ENCODE results near the gene ORC6.

The ORC6 gene

GRCh38 chr16:46688101-46688653 lies 1.3 kb upstream of the ORC6 start:
- ChIA-PET CTCF (interaction anchor here (1.0 kb wide), 1 partner anchor 56 kb away, joined by 3 read pairs; no protein-coding TSS in a partner anchor), POLR2A (no interaction called here)
- peak overlapping the region; percentile 86 to 99 (median 94) for H3K4me3 ChIP-seq (ENCODE audit: control insufficient read depth in 1 of 7, extremely low read depth in 1 of 7, insufficient read depth in 4 of 7, low read depth in 2 of 7, low read length in 6 of 7)
- peaks cover 0 to 18% (median 3%) of the 10 kb centered on the region in 4 experiments for H3K36me3 ChIP-seq (ENCODE audit: control insufficient read depth in 4 of 4, insufficient read depth in 4 of 4, low read length in 3 of 4)
- peak; percentile 85 to 93 (median 88) for DNase-seq
- H3K4me1 ChIP-seq (ENCODE audit: control extremely low read depth in 1 of 4, control insufficient read depth in 4 of 4, insufficient read depth in 4 of 4, low read length in 3 of 4), result peaks cover 18 to 44% (median 35%) of the 10 kb centered on the region in 4 experiments
- peak overlapping the region; percentile 94 to 97 for H3K27ac ChIP-seq (ENCODE audit: insufficient read depth in 1 of 2, low read depth in 1 of 2, low read length in 2 of 2, poor library complexity in 1 of 2, severe bottlenecking in 2 of 2)
- no peaks in the 10 kb centered on the region for H3K9me3 ChIP-seq (ENCODE audit: control extremely low read depth in 1 of 5, control insufficient read depth in 4 of 5, insufficient read depth in 2 of 5, low read depth in 1 of 5, low read length in 4 of 5)
- H3K27me3 ChIP-seq (replicated peaks in 2 of 5; ENCODE audit: control insufficient read depth in 4 of 5, insufficient read depth in 5 of 5, low read length in 4 of 5), result no peaks in the 10 kb centered on the region
- 0% methylated on average over 12 of the region's 14 CpGs for WGBS (ENCODE audit: insufficient coverage)

GRCh38 chr16:46688654-46689364 lies 650 bp upstream of the ORC6 start, which contains the start of gene VPS35:
Gene VPS35, minus strand, starts transcription at chr16:46689178. Its CDS starts 45 bp downstream, at chr16:46689133.
- H3K27ac ChIP-seq (ENCODE audit: insufficient read depth in 1 of 2, low read depth in 1 of 2, low read length in 2 of 2, poor library complexity in 1 of 2, severe bottlenecking in 2 of 2), result peak within 1 kb of the TSS; percentile 94 to 97
- no peaks in the 10 kb centered on the region for H3K27me3 ChIP-seq (replicated peaks in 2 of 5; ENCODE audit: control insufficient read depth in 4 of 5, insufficient read depth in 5 of 5, low read length in 4 of 5)
- ChIA-PET CTCF (no interaction called here), POLR2A (interaction anchor here (1.4 kb wide), 1 partner anchor 101 kb away, joined by 3 read pairs; no protein-coding TSS in a partner anchor)
- peaks cover 0 to 22% (median 1%) of the 10 kb centered on the region in 4 experiments for H3K36me3 ChIP-seq (ENCODE audit: control insufficient read depth in 4 of 4, insufficient read depth in 4 of 4, low read length in 3 of 4)
- peak within 1 kb of the TSS; percentile 86 to 99 (median 94) for H3K4me3 ChIP-seq (ENCODE audit: control insufficient read depth in 1 of 7, extremely low read depth in 1 of 7, insufficient read depth in 4 of 7, low read depth in 2 of 7, low read length in 6 of 7)
- H3K9me3 ChIP-seq (ENCODE audit: control extremely low read depth in 1 of 5, control insufficient read depth in 4 of 5, insufficient read depth in 2 of 5, low read depth in 1 of 5, low read length in 4 of 5), result no peaks in the 10 kb centered on the region
- peak; percentile 99 for DNase-seq
- under 1% methylated on average over 50 of the region's 54 CpGs for WGBS (ENCODE audit: insufficient coverage)
- H3K4me1 ChIP-seq (ENCODE audit: control extremely low read depth in 1 of 4, control insufficient read depth in 4 of 4, insufficient read depth in 4 of 4, low read length in 3 of 4), result peaks cover 18 to 44% (median 35%) of the 10 kb centered on the region in 4 experiments

GRCh38 chr16:46690281-46691178 lies 1.1 kb downstream of the ORC6 start:
- Histone ChIP-seq H3K27ac (ENCODE audit: insufficient read depth in 1 of 2, low read depth in 1 of 2, low read length in 2 of 2, poor library complexity in 1 of 2, severe bottlenecking in 2 of 2) (peak overlapping the region; percentile 42 to 97), H3K4me3 (ENCODE audit: control insufficient read depth in 1 of 7, extremely low read depth in 1 of 7, insufficient read depth in 4 of 7, low read depth in 2 of 7, low read length in 6 of 7) (peak overlapping the region; percentile 86 to 99 (median 94)), H3K36me3 (ENCODE audit: control insufficient read depth in 4 of 4, insufficient read depth in 4 of 4, low read length in 3 of 4) (peaks cover 2 to 31% (median 4%) of the 10 kb centered on the region in 4 experiments), H3K27me3 (replicated peaks in 2 of 5; ENCODE audit: control insufficient read depth in 4 of 5, insufficient read depth in 5 of 5, low read length in 4 of 5) (no peaks in the 10 kb centered on the region), H3K9me3 (ENCODE audit: control extremely low read depth in 1 of 5, control insufficient read depth in 4 of 5, insufficient read depth in 2 of 5, low read depth in 1 of 5, low read length in 4 of 5) (no peaks in the 10 kb centered on the region), H3K4me1 (ENCODE audit: control extremely low read depth in 1 of 4, control insufficient read depth in 4 of 4, insufficient read depth in 4 of 4, low read length in 3 of 4) (peaks cover 18 to 42% (median 35%) of the 10 kb centered on the region in 4 experiments)
- CTCF ChIA-PET, result interaction anchor here (0.7 to 4.4 kb wide), 12 partner anchors 8 to 218 kb away, joined by 3 to 24 read pairs (median 4); no protein-coding TSS in a partner anchor
- POLR2A ChIA-PET, result interaction anchor here (1.4 kb wide), 1 partner anchor 100 kb away, joined by 3 read pairs; no protein-coding TSS in a partner anchor
- DNase-seq, result no peak
- WGBS (ENCODE audit: insufficient coverage), result 33% methylated on average over 19 of the region's 21 CpGs

GRCh38 chr16:46691726-46692125 lies 2.3 kb downstream of the ORC6 start:
- no peak for DNase-seq
- ChIA-PET CTCF (interaction anchor here (0.6 to 4.4 kb wide), 10 partner anchors 8 to 1931 kb away, joined by 3 to 24 read pairs (median 5); no protein-coding TSS in a partner anchor), POLR2A (interaction anchor here (0.6 kb wide), 1 partner anchor 198 kb away, joined by 4 read pairs; no protein-coding TSS in a partner anchor)
- WGBS (ENCODE audit: insufficient coverage), result 69% methylated on average over 1 of the region's 4 CpGs
- Histone ChIP-seq H3K27me3 (replicated peaks in 2 of 5; ENCODE audit: control insufficient read depth in 4 of 5, insufficient read depth in 5 of 5, low read length in 4 of 5) (no peaks in the 10 kb centered on the region), H3K36me3 (ENCODE audit: control insufficient read depth in 4 of 4, insufficient read depth in 4 of 4, low read length in 3 of 4) (peaks cover 9 to 43% (median 13%) of the 10 kb centered on the region in 4 experiments), H3K27ac (ENCODE audit: insufficient read depth in 1 of 2, low read depth in 1 of 2, low read length in 2 of 2, poor library complexity in 1 of 2, severe bottlenecking in 2 of 2) (no peak overlapping the region), H3K9me3 (ENCODE audit: control extremely low read depth in 1 of 5, control insufficient read depth in 4 of 5, insufficient read depth in 2 of 5, low read depth in 1 of 5, low read length in 4 of 5) (no peaks in the 10 kb centered on the region), H3K4me1 (ENCODE audit: control extremely low read depth in 1 of 4, control insufficient read depth in 4 of 4, insufficient read depth in 4 of 4, low read length in 3 of 4) (peaks cover 18 to 38% (median 32%) of the 10 kb centered on the region in 4 experiments), H3K4me3 (ENCODE audit: control insufficient read depth in 1 of 7, extremely low read depth in 1 of 7, insufficient read depth in 4 of 7, low read depth in 2 of 7, low read length in 6 of 7) (peak overlapping the region in 1 of 7 experiments; percentile 94)

GRCh38 chr16:46693598-46693997 lies 4.1 kb downstream of the ORC6 start:
- no peak overlapping the region for H3K4me3 ChIP-seq (ENCODE audit: control insufficient read depth in 1 of 7, extremely low read depth in 1 of 7, insufficient read depth in 4 of 7, low read depth in 2 of 7, low read length in 6 of 7)
- ChIA-PET CTCF (interaction anchor here (1.6 to 4.4 kb wide), 2 partner anchors 20 to 108 kb away, joined by 6 to 24 read pairs; no protein-coding TSS in a partner anchor), POLR2A (no interaction called here)
- no peaks in the 10 kb centered on the region for H3K27me3 ChIP-seq (replicated peaks in 2 of 5; ENCODE audit: control insufficient read depth in 4 of 5, insufficient read depth in 5 of 5, low read length in 4 of 5)
- H3K27ac ChIP-seq (ENCODE audit: insufficient read depth in 1 of 2, low read depth in 1 of 2, low read length in 2 of 2, poor library complexity in 1 of 2, severe bottlenecking in 2 of 2), result no peak overlapping the region
- no CpG with 5 or more reads among the region's 2 CpGs for WGBS (ENCODE audit: insufficient coverage)
- no peak for DNase-seq
- no peaks in the 10 kb centered on the region for H3K9me3 ChIP-seq (ENCODE audit: control extremely low read depth in 1 of 5, control insufficient read depth in 4 of 5, insufficient read depth in 2 of 5, low read depth in 1 of 5, low read length in 4 of 5)
- H3K4me1 ChIP-seq (ENCODE audit: control extremely low read depth in 1 of 4, control insufficient read depth in 4 of 4, insufficient read depth in 4 of 4, low read length in 3 of 4), result peaks cover 15 to 25% (median 17%) of the 10 kb centered on the region in 4 experiments
- H3K36me3 ChIP-seq (ENCODE audit: control insufficient read depth in 4 of 4, insufficient read depth in 4 of 4, low read length in 3 of 4), result peaks cover 9 to 60% (median 15%) of the 10 kb centered on the region in 4 experiments

GRCh38 chr16:46695937-46696336 lies 6.5 kb downstream of the ORC6 start:
- H3K4me3 ChIP-seq (ENCODE audit: control insufficient read depth in 1 of 7, extremely low read depth in 1 of 7, insufficient read depth in 4 of 7, low read depth in 2 of 7, low read length in 6 of 7), result no peak overlapping the region
- DNase-seq, result no peak
- no peak overlapping the region for H3K27ac ChIP-seq (ENCODE audit: insufficient read depth in 1 of 2, low read depth in 1 of 2, low read length in 2 of 2, poor library complexity in 1 of 2, severe bottlenecking in 2 of 2)
- CTCF ChIA-PET, result interaction anchor here (0.8 to 1.3 kb wide), 4 partner anchors 9 to 89 kb away, joined by 3 to 5 read pairs (median 4); no protein-coding TSS in a partner anchor
- WGBS (ENCODE audit: insufficient coverage), result 100% methylated on average over 4 of the region's 5 CpGs
- POLR2A ChIA-PET, result no interaction called here
- H3K9me3 ChIP-seq (ENCODE audit: control extremely low read depth in 1 of 5, control insufficient read depth in 4 of 5, insufficient read depth in 2 of 5, low read depth in 1 of 5, low read length in 4 of 5), result no peaks in the 10 kb centered on the region
- H3K36me3 ChIP-seq (ENCODE audit: control insufficient read depth in 4 of 4, insufficient read depth in 4 of 4, low read length in 3 of 4), result peaks cover 9 to 66% (median 16%) of the 10 kb centered on the region in 4 experiments
- H3K27me3 ChIP-seq (replicated peaks in 2 of 5; ENCODE audit: control insufficient read depth in 4 of 5, insufficient read depth in 5 of 5, low read length in 4 of 5), result no peaks in the 10 kb centered on the region
- peaks cover 7 to 13% (median 9%) of the 10 kb centered on the region in 4 experiments for H3K4me1 ChIP-seq (ENCODE audit: control extremely low read depth in 1 of 4, control insufficient read depth in 4 of 4, insufficient read depth in 4 of 4, low read length in 3 of 4)
